ENCODE measurements around the gene ENDOD1.
"Not testable (repeated sequence)": the region's sequence is repeated elsewhere in the genome, so short reads cannot be mapped to it uniquely, and the experiment has no call there.

ENDOD1 gene

GRCh38 chr11:95089620-95090542 is at the start of gene ENDOD1:
Gene ENDOD1, plus strand, starts transcription at chr11:95089846. Its CDS starts 82 bp downstream, at chr11:95089928.
- intact Hi-C loops (cut with DNase I): loop anchor here (1.0 to 10.0 kb wide), 2 partner anchors 23 to 55 kb away; no protein-coding TSS in a partner anchor

GRCh38 chr11:95042239-95042638 is 47.4 kb upstream of the ENDOD1 start:
- DNase-seq: no peak
- intact Hi-C loops (cut with DNase I): no loop called here

More at GRCh38 chr11:95089620-95090542, at the start of gene ENDOD1:
- DNase-seq: peak; percentile 74 to 98 (median 80)

- no peak for DNase-seq
- intact Hi-C loops (cut with DNase I): no loop called here
These were observed 46.7 kb upstream of the ENDOD1 start for GRCh38 chr11:95042906-95043305.

GRCh38 chr11:95044010-95044409 is 45.6 kb upstream of the ENDOD1 start:
- intact Hi-C loops (cut with DNase I): no loop called here
- no peak for DNase-seq

GRCh38 chr11:95045812-95046211 is 43.8 kb upstream of the ENDOD1 start:
- no peak for DNase-seq

GRCh38 chr11:95049122-95049521 is 40.5 kb upstream of the ENDOD1 start, which contains the start of gene KDM4F:
Gene KDM4F, plus strand, starts transcription at chr11:95049422.
- intact Hi-C loops (cut with DNase I); DNase-seq: not testable (repeated sequence)

More at GRCh38 chr11:95045812-95046211, 43.8 kb upstream of the ENDOD1 start:
- intact Hi-C loops (cut with DNase I): no loop called here

- peak in 1 of 10 donors; percentile 80 for DNase-seq
These were observed 38.9 kb upstream of the ENDOD1 start for GRCh38 chr11:95050595-95051202.

GRCh38 chr11:95054356-95054755 is 35.3 kb upstream of the ENDOD1 start:
- no peak for DNase-seq
- intact Hi-C loops (cut with DNase I): no loop called here

More at GRCh38 chr11:95050595-95051202, 38.9 kb upstream of the ENDOD1 start:
- intact Hi-C loops (cut with DNase I): no loop called here

GRCh38 chr11:95055283-95055897 is 34.3 kb upstream of the ENDOD1 start:
- no peak for DNase-seq
- intact Hi-C loops (cut with DNase I): no loop called here

- no peak for DNase-seq
- intact Hi-C loops (cut with DNase I): no loop called here
These were observed 31.7 kb upstream of the ENDOD1 start for GRCh38 chr11:95057959-95058358.

- intact Hi-C loops (cut with DNase I): no loop called here
- DNase-seq: no peak
These were observed 31.0 kb upstream of the ENDOD1 start for GRCh38 chr11:95058621-95059020.

GRCh38 chr11:95059046-95059445 is 30.6 kb upstream of the ENDOD1 start:
- no peak for DNase-seq
- intact Hi-C loops (cut with DNase I): no loop called here

- intact Hi-C loops (cut with DNase I): loop anchor here (5.0 to 10.0 kb wide), 3 partner anchors 93 to 699 kb away; partner anchors contain the start of genes CWC15 and KDM4D
- DNase-seq: no peak
These were observed 24.3 kb upstream of the ENDOD1 start for GRCh38 chr11:95065336-95065735.

GRCh38 chr11:95066716-95067038 is 23.0 kb upstream of the ENDOD1 start, which contains the start of gene SRSF8:
Gene SRSF8, plus strand, starts transcription at chr11:95066919. Its CDS starts 308 bp downstream, at chr11:95067227.
- no peak for DNase-seq
- intact Hi-C loops (cut with DNase I): loop anchor here (1.0 to 10.0 kb wide), 4 partner anchors 23 to 698 kb away; partner anchors contain the start of genes CWC15, ENDOD1 and KDM4D

- peak; percentile 73 to 97 (median 84) for DNase-seq
- intact Hi-C loops (cut with DNase I): loop anchor here (1.0 to 10.0 kb wide), 4 partner anchors 22 to 698 kb away; partner anchors contain the start of genes CWC15, ENDOD1 and KDM4D
These were observed 22.4 kb upstream of the ENDOD1 start for GRCh38 chr11:95067039-95067840.

- intact Hi-C loops (cut with DNase I): loop anchor here (1.0 to 10.0 kb wide), 5 partner anchors 21 to 697 kb away; partner anchors contain the start of genes CWC15, ENDOD1 and KDM4D
- peak in 2 of 10 donors; percentile 47 to 48 for DNase-seq
These were observed 21.8 kb upstream of the ENDOD1 start for GRCh38 chr11:95067841-95068219.

- peak; percentile 48 to 95 (median 62) for DNase-seq
- intact Hi-C loops (cut with DNase I): loop anchor here (2.0 to 10.0 kb wide), 4 partner anchors 82 to 696 kb away; partner anchors contain the start of genes CWC15 and KDM4D
These were observed 21.1 kb upstream of the ENDOD1 start for GRCh38 chr11:95068549-95068948.

GRCh38 chr11:95070471-95070870 is 19.2 kb upstream of the ENDOD1 start:
- DNase-seq: no peak
- intact Hi-C loops (cut with DNase I): loop anchor here (5.0 to 10.0 kb wide), 2 partner anchors 164 to 637 kb away; partner anchors contain the start of gene SESN3

- intact Hi-C loops (cut with DNase I): loop anchor here (5.0 to 10.0 kb wide), 2 partner anchors 162 to 634 kb away; partner anchors contain the start of gene SESN3
- no peak for DNase-seq
These were observed 16.7 kb upstream of the ENDOD1 start for GRCh38 chr11:95072948-95073347.
